PC-3 (cell line): Measurements from ENCODE around the gene MIF4GD.

Source experiments
- EZH2 ChIP-seq: fragments of 300-600 bp; sonication (generic); IDR thresholded peaks from one replicate; pipeline ENCODE4 v1.6.1; 2017; ENCODE audit warnings: antibody characterized with exemption, mild to moderate bottlenecking, low read length; ENCODE audit not compliant: unreplicated experiment
- EZH2phosphoT487 ChIP-seq: fragments of 300-600 bp; sonication (generic); IDR thresholded peaks from 2 replicates; pipeline ENCODE4 v1.6.1; 2018; ENCODE audit warnings: mild to moderate bottlenecking, antibody characterized with exemption, low read length, borderline replicate concordance
- TF ChIP-seq, protein P1 (sequence below): fragments of 300-600 bp; sonication (generic); conservative IDR thresholded peaks from 2 replicates; pipeline ENCODE4 v1.5.1; 2017; ENCODE audit warnings: antibody characterized with exemption, low read depth, mild to moderate bottlenecking, low read length

GRCh38 chr17:75252039-75252816 is 18.8 kb downstream of the MIF4GD start:
- TF ChIP-seq, protein P1, sequence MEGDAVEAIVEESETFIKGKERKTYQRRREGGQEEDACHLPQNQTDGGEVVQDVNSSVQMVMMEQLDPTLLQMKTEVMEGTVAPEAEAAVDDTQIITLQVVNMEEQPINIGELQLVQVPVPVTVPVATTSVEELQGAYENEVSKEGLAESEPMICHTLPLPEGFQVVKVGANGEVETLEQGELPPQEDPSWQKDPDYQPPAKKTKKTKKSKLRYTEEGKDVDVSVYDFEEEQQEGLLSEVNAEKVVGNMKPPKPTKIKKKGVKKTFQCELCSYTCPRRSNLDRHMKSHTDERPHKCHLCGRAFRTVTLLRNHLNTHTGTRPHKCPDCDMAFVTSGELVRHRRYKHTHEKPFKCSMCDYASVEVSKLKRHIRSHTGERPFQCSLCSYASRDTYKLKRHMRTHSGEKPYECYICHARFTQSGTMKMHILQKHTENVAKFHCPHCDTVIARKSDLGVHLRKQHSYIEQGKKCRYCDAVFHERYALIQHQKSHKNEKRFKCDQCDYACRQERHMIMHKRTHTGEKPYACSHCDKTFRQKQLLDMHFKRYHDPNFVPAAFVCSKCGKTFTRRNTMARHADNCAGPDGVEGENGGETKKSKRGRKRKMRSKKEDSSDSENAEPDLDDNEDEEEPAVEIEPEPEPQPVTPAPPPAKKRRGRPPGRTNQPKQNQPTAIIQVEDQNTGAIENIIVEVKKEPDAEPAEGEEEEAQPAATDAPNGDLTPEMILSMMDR = no peak
- TF ChIP-seq EZH2 (no peak), EZH2phosphoT487 (no peak)
